ENCODE results near the gene TRIM59. TPM values are rescaled to one million over a fixed set of nuclear protein-coding genes. Genes with fewer than 3 reads are reported as not detected.

TRIM59 gene
- polyA plus RNA-seq, 1 of the 3 experiments (the other 2 are of a cell fraction), result 4.1 TPM

- H3K36me3 ChIP-seq (replicated peaks in 1 of 2; ENCODE audit: control insufficient read depth in 1 of 2, insufficient read depth in 2 of 2, low read length in 1 of 2), result peaks cover 3 to 10% of the 10 kb centered on the region in 2 experiments
- 2% methylated on average over 18 of the region's 26 CpGs for WGBS (ENCODE audit: low lambda C conversion rate)
- peak overlapping the region; percentile 92 to 96 for H3K27ac ChIP-seq (ENCODE audit: low read depth in 2 of 2, low read length in 1 of 2)
- H3K27me3 ChIP-seq (ENCODE audit: insufficient read depth), result no peaks in the 10 kb centered on the region
- TF ChIP-seq CTCF (IDR thresholded peaks at IDR 0.05) (no peak), YY1 (IDR thresholded peaks at IDR 0.05; ENCODE audit: low read depth) (peak; percentile 81), FOXM1 (IDR thresholded peaks at IDR 0.05; ENCODE audit: low read depth) (no peak), TCF12 (IDR thresholded peaks at IDR 0.05) (no peak), NFIC (IDR thresholded peaks at IDR 0.05; ENCODE audit: borderline replicate concordance) (no peak), REST (IDR thresholded peaks at IDR 0.05; ENCODE audit: low read depth, low read length) (no peak), JUND (IDR thresholded peaks at IDR 0.05) (no peak), RFX5 (IDR thresholded peaks at IDR 0.05; ENCODE audit: low read length) (no peak), RCOR1 (IDR thresholded peaks at IDR 0.05; ENCODE audit: low read length) (peak; percentile 6; the same call in 1 of the 2 replicates), EP300 (IDR thresholded peaks at IDR 0.05; ENCODE audit: borderline replicate concordance in 1 of 2, low read depth in 1 of 2, low read length in 1 of 2) (no peak), SMC3 (IDR thresholded peaks at IDR 0.05; ENCODE audit: low read depth, low read length) (no peak; the same call in 1 of the 2 replicates), GATA2 (CRISPR knock-in tag; IDR thresholded peaks at IDR 0.05) (no peak)
- peaks cover 52% of the 10 kb centered on the region for H3K79me2 ChIP-seq (ENCODE audit: insufficient read depth)
- peaks cover 10 to 19% of the 10 kb centered on the region in 2 experiments for H3K4me1 ChIP-seq (ENCODE audit: control insufficient read depth in 1 of 2, insufficient read depth in 2 of 2, low read depth in 1 of 2, low read length in 1 of 2)
- no peaks in the 10 kb centered on the region for H4K20me1 ChIP-seq (ENCODE audit: insufficient read depth)
- POLR2A ChIA-PET, result interaction anchor here (0.6 to 1.3 kb wide), 4 partner anchors 14 to 309 kb away, joined by 3 read pairs; partner anchors contain the start of gene SMC4
- no peaks in the 10 kb centered on the region for H3K9me2 ChIP-seq
- peak; percentile 37 for DNase-seq
- CTCF ChIA-PET, result interaction anchor here (0.8 to 1.8 kb wide), 6 partner anchors 9 to 417 kb away, joined by 3 to 7 read pairs (median 4); no protein-coding TSS in a partner anchor
- H3F3A ChIP-seq (replicated peaks; ENCODE audit: insufficient read depth), result peaks cover 33% of the 10 kb centered on the region
- peak overlapping the region; percentile 88 for H3K9ac ChIP-seq
- no peaks in the 10 kb centered on the region for H3K9me3 ChIP-seq
- peak overlapping the region; percentile 76 for H2AFZ ChIP-seq (ENCODE audit: low read depth)
- H3K4me3 ChIP-seq (ENCODE audit: low read depth in 2 of 2, low read length in 1 of 2), result peak overlapping the region; percentile 71 to 73
- peak overlapping the region; percentile 65 for H3K4me2 ChIP-seq
Observed at GRCh38 chr3:160448845-160449635, 546 bp downstream of the TRIM59 start.
